ENCODE results near the gene DMBT1.

DMBT1 gene

DNA sequence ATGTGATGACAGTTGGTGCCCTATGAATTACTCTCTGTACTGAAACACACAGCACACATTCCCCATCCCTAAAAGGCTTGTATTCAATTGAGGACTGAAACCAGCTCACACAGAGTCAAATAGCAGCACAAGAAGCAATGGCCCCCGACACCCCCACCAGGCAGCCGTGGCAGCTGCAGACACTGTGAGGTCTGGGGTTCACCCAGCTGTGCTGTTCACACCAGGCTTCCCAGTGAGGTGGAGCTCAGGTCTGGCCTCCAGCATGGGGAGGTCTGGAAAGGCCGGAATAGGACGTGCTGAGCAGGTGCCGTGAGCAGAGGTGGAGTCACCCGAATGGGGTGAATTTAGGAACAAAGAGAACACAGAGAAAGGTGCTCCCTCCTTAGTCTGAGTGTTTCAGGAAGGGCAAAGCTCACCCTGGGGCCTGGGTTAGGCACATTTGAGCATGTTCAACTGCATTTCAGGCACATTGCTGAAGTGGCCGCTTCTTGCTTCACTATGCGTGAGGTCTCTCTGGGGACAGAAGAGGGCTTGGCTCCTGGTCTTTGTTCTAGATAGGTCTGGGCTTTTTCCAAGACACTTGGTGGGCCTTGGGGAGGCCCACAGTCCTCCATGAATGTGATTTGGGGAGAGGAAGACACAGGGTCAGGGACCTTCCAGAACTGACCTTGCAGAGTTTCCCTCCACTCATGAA, 97.9 kb downstream of the DMBT1 start:
- DNase-seq: no peak
- in situ Hi-C loops (cut with HindIII; ENCODE audit: low pct_ligation_motif_present, low pct_unique_long_range_greater_than_20kb, low sequenced_read_pairs): no loop called here

DNA sequence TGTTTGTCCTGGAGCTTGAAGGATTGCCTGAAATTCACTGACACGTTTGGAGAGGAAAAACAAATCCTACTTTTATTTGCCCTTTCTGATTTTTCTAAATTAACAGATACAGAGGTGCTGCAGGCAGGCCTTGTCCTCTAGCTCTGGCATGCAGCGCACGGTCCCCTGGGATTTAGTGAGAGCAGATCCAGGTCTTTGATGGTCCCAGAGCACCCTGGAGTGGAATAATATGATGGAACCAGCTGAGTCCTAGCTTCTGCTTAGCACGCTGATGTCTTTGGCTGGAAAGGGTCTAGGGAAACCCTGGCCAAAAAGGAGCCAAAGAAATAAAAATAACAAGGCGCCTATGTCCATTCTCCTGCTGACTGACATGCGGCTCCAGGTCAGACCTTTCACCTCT, 98.6 kb downstream of the DMBT1 start:
- in situ Hi-C loops (cut with HindIII; ENCODE audit: low pct_ligation_motif_present, low pct_unique_long_range_greater_than_20kb, low sequenced_read_pairs): no loop called here
- DNase-seq: no peak

DNA sequence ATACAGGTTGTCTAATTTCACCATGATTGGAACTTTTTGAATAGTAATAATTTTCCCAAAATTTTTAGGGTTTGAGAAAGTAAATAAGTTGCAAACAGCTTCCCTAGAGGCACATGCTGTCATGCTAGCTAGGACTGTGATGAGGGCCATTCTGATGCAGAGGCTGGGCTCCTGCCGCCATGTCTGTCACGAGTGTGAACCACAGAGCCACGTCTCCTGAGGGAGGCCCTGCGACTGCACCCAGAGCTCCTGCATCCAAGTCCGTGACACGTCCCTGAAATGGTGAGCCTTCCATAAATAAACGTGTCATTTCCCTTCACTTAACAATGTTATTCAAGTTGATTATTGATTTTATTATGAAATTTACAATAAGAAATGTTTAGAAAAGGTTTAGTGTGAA, 99.1 kb downstream of the DMBT1 start:
- in situ Hi-C loops (cut with HindIII; ENCODE audit: low pct_ligation_motif_present, low pct_unique_long_range_greater_than_20kb, low sequenced_read_pairs): no loop called here
- DNase-seq: no peak

GRCh38 chr10:122660696-122661095, 100.1 kb downstream of the DMBT1 start:
- DNase-seq: no peak
- in situ Hi-C loops (cut with HindIII; ENCODE audit: low pct_ligation_motif_present, low pct_unique_long_range_greater_than_20kb, low sequenced_read_pairs): no loop called here

DNA sequence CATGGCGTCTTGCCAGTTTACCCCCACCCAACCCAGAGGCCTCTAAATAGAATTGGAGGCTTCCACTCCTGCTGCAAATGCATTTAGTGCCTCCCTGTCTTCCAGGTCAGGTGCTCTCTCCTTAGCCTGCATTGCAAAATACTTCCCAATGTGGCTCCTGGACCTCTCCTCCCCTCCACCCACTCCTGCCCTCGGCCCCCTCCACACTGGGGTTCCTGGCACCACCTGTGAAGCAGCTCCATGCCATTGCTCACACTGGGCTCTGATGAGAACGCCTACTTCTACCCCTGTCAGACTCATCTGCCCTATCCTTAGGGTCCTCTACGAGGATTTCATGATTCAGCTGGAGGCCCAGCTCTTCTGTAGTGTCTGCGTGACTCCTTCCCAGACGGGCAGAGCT, 101.7 kb downstream of the DMBT1 start:
- in situ Hi-C loops (cut with HindIII; ENCODE audit: low pct_ligation_motif_present, low pct_unique_long_range_greater_than_20kb, low sequenced_read_pairs): no loop called here

GRCh38 chr10:122663516-122664130, 103.1 kb downstream of the DMBT1 start:
- in situ Hi-C loops (cut with HindIII; ENCODE audit: low pct_ligation_motif_present, low pct_unique_long_range_greater_than_20kb, low sequenced_read_pairs): no loop called here
- DNase-seq: no peak

More for the DNA sequence above, 101.7 kb downstream of the DMBT1 start:
- DNase-seq: no peak

- in situ Hi-C loops (cut with HindIII; ENCODE audit: low pct_ligation_motif_present, low pct_unique_long_range_greater_than_20kb, low sequenced_read_pairs): no loop called here
- no peak for DNase-seq
Measured at GRCh38 chr10:122664501-122664900, 103.9 kb downstream of the DMBT1 start.

- in situ Hi-C loops (cut with HindIII; ENCODE audit: low pct_ligation_motif_present, low pct_unique_long_range_greater_than_20kb, low sequenced_read_pairs): no loop called here
- DNase-seq: no peak
Measured at GRCh38 chr10:122665329-122665860, 104.8 kb downstream of the DMBT1 start.

DNA sequence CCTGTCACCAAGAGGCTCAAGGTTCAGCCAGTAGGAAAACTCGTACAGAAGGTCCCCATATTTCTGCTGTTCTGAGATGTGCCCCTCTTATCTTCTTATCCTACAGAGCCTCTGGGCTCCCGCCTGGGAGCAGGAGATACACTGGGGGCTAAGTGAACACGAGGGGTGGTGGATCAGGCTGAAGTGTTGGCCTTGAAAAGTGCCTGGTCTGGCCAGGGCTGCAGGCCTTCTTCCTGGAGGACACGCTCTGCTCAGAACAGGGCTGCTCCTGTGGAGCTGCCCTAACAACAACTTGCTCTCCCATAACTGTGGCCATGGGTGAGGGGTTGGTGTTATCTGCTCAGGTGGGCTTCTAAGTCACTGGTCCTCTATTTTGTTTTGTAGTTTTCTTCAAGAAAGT, 105.4 kb downstream of the DMBT1 start:
- DNase-seq: no peak
- in situ Hi-C loops (cut with HindIII; ENCODE audit: low pct_ligation_motif_present, low pct_unique_long_range_greater_than_20kb, low sequenced_read_pairs): no loop called here

DNA sequence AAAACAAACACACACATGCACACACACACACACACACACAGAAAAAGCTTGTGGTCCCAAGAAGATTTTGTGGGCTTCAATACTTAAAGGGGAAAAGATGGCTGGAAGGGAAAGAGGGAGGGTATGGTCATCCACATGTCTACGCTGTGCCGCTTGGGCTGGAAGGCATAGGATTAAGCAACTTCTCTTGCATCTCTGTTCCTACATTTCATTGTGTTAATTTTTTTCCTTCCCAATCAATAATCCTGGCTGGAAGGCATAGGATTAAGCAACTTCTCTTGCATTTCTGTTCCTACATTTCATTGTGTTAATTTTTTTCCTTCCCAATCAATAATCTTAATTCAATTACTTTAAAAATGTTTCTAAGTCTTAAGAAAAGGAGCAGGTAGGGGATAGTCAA, 108.5 kb downstream of the DMBT1 start:
- in situ Hi-C loops (cut with HindIII; ENCODE audit: low pct_ligation_motif_present, low pct_unique_long_range_greater_than_20kb, low sequenced_read_pairs): no loop called here

GRCh38 chr10:122669842-122670241, 109.3 kb downstream of the DMBT1 start:
- DNase-seq: no peak
- in situ Hi-C loops (cut with HindIII; ENCODE audit: low pct_ligation_motif_present, low pct_unique_long_range_greater_than_20kb, low sequenced_read_pairs): no loop called here

More for the DNA sequence above, 108.5 kb downstream of the DMBT1 start:
- DNase-seq: no peak

GRCh38 chr10:122671355-122671754, 110.8 kb downstream of the DMBT1 start:
- in situ Hi-C loops (cut with HindIII; ENCODE audit: low pct_ligation_motif_present, low pct_unique_long_range_greater_than_20kb, low sequenced_read_pairs): no loop called here
- DNase-seq: no peak

GRCh38 chr10:122672655-122673054, 112.1 kb downstream of the DMBT1 start:
- in situ Hi-C loops (cut with HindIII; ENCODE audit: low pct_ligation_motif_present, low pct_unique_long_range_greater_than_20kb, low sequenced_read_pairs): no loop called here
- DNase-seq: no peak

- DNase-seq: no peak
Measured at GRCh38 chr10:122673269-122673668, 112.7 kb downstream of the DMBT1 start.

GRCh38 chr10:122673731-122674130, 113.2 kb downstream of the DMBT1 start:
- in situ Hi-C loops (cut with HindIII; ENCODE audit: low pct_ligation_motif_present, low pct_unique_long_range_greater_than_20kb, low sequenced_read_pairs): no loop called here
- no peak for DNase-seq

More at GRCh38 chr10:122673269-122673668, 112.7 kb downstream of the DMBT1 start:
- in situ Hi-C loops (cut with HindIII; ENCODE audit: low pct_ligation_motif_present, low pct_unique_long_range_greater_than_20kb, low sequenced_read_pairs): no loop called here

- no peak for DNase-seq
- in situ Hi-C loops (cut with HindIII; ENCODE audit: low pct_ligation_motif_present, low pct_unique_long_range_greater_than_20kb, low sequenced_read_pairs): no loop called here
Measured at GRCh38 chr10:122674781-122675180, 114.2 kb downstream of the DMBT1 start.

- DNase-seq: no peak
- in situ Hi-C loops (cut with HindIII; ENCODE audit: low pct_ligation_motif_present, low pct_unique_long_range_greater_than_20kb, low sequenced_read_pairs): no loop called here
Measured at GRCh38 chr10:122675278-122675677, 114.7 kb downstream of the DMBT1 start.

DNA sequence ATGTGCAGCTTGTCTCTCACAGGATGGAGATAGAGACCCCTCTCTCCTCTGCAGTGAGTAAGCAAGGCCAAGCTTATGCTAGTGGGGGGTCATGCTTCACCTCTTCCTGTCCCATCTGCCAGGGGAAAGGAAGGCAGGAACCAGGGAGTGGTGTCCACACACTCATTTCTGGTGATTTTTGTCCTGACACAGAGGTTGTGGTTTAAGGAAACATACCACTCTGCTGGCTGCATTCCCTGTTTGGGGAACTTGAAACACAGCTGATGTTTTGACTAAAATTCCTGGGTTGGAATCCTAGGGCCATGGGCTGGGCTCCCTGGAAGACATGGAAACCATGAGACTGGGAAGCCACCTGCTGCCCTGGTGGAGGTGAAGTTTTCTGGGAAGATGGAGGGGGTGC, 117.7 kb downstream of the DMBT1 start:
- DNase-seq: no peak
- in situ Hi-C loops (cut with HindIII; ENCODE audit: low pct_ligation_motif_present, low pct_unique_long_range_greater_than_20kb, low sequenced_read_pairs): no loop called here

GRCh38 chr10:122682522-122682921, 122.0 kb downstream of the DMBT1 start:
- no peak for DNase-seq
- in situ Hi-C loops (cut with HindIII; ENCODE audit: low pct_ligation_motif_present, low pct_unique_long_range_greater_than_20kb, low sequenced_read_pairs): no loop called here

Data from ACHN (cell line).